A673 (cell line): ENCODE results near the gene PNRC1. TPM values are rescaled to one million over a fixed set of nuclear protein-coding genes. Genes with fewer than 3 reads are reported as not detected.

ENCODE experiments used
- BruUV-seq: library from RNA; stranded (reverse); fragments of 400-500 nt; replicated peaks from 2 replicates; lab custom pipeline; 2021; lab: Mats Ljungman, UMichigan
- CTCF ChIA-PET: fragments of 300-600 bp; sonication (Branson Sonifier 250); formaldehyde crosslinking; loops from one replicate; lab custom pipeline; 2022; ENCODE audit warnings: antibody characterized with exemption; lab: Charles Lee
- POLR2A ChIA-PET: fragments of 300-600 bp; sonication (Branson Sonifier 250); formaldehyde crosslinking; loops from one replicate; lab custom pipeline; 2022; ENCODE audit warnings: antibody characterized with exemption; ENCODE audit not compliant: low non-redundant PET; lab: Charles Lee
- DNase-seq: peaks from one replicate; pipeline ENCODE4 v3.0.0-alpha.2; 2015; ENCODE audit warnings: low spot score
- H3K27ac ChIP-seq: fragments of 200-600 bp; sonication (generic); 2 replicates; pipeline ENCODE4 v1.5.1; 2016; ENCODE audit warnings: mixed run types, low read depth, mild to moderate bottlenecking, mixed read lengths, antibody characterized with exemption, low read length; ENCODE audit not compliant: poor library complexity, severe bottlenecking
- H3K27me3 ChIP-seq: fragments of 200-600 bp; sonication (generic); replicated peaks from 2 replicates; pipeline ENCODE4 v1.6.1; 2017; ENCODE audit warnings: mixed run types, low read depth, mild to moderate bottlenecking, mixed read lengths, antibody characterized with exemption, low read length; ENCODE audit not compliant: insufficient read depth, poor library complexity
- H3K36me3 ChIP-seq: fragments of 200-600 bp; sonication (generic); 2 replicates; pipeline ENCODE4 v1.6.1; 2016; ENCODE audit warnings: mixed run types, mild to moderate bottlenecking, mixed read lengths, antibody characterized with exemption, low read length; ENCODE audit not compliant: insufficient read depth, poor library complexity, severe bottlenecking
- H3K4me1 ChIP-seq: fragments of 200-600 bp; sonication (generic); 2 replicates; pipeline ENCODE4 v1.6.1; 2017; ENCODE audit warnings: mixed run types, mild to moderate bottlenecking, mixed read lengths, antibody characterized with exemption, low read length; ENCODE audit not compliant: insufficient read depth, poor library complexity, severe bottlenecking
- H3K4me3 ChIP-seq: fragments of 200-600 bp; sonication (generic); 2 replicates; pipeline ENCODE4 v1.5.1; 2016; ENCODE audit warnings: low read depth, mixed run types, mild to moderate bottlenecking, mixed read lengths, low read length; ENCODE audit not compliant: poor library complexity, severe bottlenecking
- H3K9me3 ChIP-seq: fragments of 200-600 bp; sonication (generic); 2 replicates; pipeline ENCODE4 v1.6.1; 2016; ENCODE audit warnings: mixed run types, low read depth, mild to moderate bottlenecking, mixed read lengths, antibody characterized with exemption, low read length; ENCODE audit not compliant: poor library complexity, severe bottlenecking
- CTCF ChIP-seq: fragments of 300-800, 200-600 bp; sonication (generic); conservative IDR thresholded peaks from 2 replicates; pipeline ENCODE4 v1.5.1; 2017; ENCODE audit warnings: low read depth, mild to moderate bottlenecking, antibody characterized with exemption, low read length, moderate library complexity, mixed read lengths
- EZH2 ChIP-seq: fragments of 200-600 bp; sonication (generic); IDR thresholded peaks from 2 replicates; pipeline ENCODE4 v1.6.1; 2017; ENCODE audit warnings: borderline replicate concordance, low read depth, mild to moderate bottlenecking, mixed read lengths, antibody characterized with exemption, low read length; ENCODE audit not compliant: poor library complexity, severe bottlenecking
- intact Hi-C: fragments of 100-400 bp; cut with micrococcal nuclease; formaldehyde crosslinking; loops from one replicate; pipeline ENCODE4 v1.10.0; 2022; ENCODE audit not compliant: unreplicated experiment
- total RNA-seq: library from RNA; stranded (reverse); gene quantifications from 2 replicates; pipeline ENCODE4 v1.2.3, GENCODE V29; 2021

The PNRC1 gene
- total RNA-seq, 1 experiment from 2014 or later = 26.4 TPM

GRCh38 chr6:89071036-89071435 lies 9.5 kb upstream of the PNRC1 start:
- H3K9me3 ChIP-seq = no peaks in the 10 kb centered on the region
- no peak overlapping the region for H3K27ac ChIP-seq
- TF ChIP-seq EZH2 (no peak), CTCF (no peak)
- BruUV-seq = no TSS peak
- no peaks in the 10 kb centered on the region for H3K36me3 ChIP-seq
- CTCF ChIA-PET = no interaction called here
- no peaks in the 10 kb centered on the region for H3K27me3 ChIP-seq
- no peak overlapping the region for H3K4me3 ChIP-seq
- POLR2A ChIA-PET = no interaction called here
- no peak for DNase-seq
- intact Hi-C loops = no loop called here
- H3K4me1 ChIP-seq = no peaks in the 10 kb centered on the region

- ChIA-PET CTCF (no interaction called here), POLR2A (no interaction called here)
- Histone ChIP-seq H3K27me3 (no peaks in the 10 kb centered on the region), H3K9me3 (no peaks in the 10 kb centered on the region), H3K4me1 (no peaks in the 10 kb centered on the region), H3K27ac (no peak overlapping the region), H3K4me3 (no peak overlapping the region), H3K36me3 (no peaks in the 10 kb centered on the region)
- intact Hi-C loops = no loop called here
- no peak for DNase-seq
- no TSS peak for BruUV-seq
- TF ChIP-seq CTCF (no peak), EZH2 (no peak)
Observed at GRCh38 chr6:89073014-89073620, 7.4 kb upstream of the PNRC1 start.

- DNase-seq = no peak
- no peak for TF ChIP-seq CTCF
- no peak for TF ChIP-seq EZH2
- Histone ChIP-seq H3K9me3 (no peaks in the 10 kb centered on the region), H3K27me3 (no peaks in the 10 kb centered on the region), H3K36me3 (no peaks in the 10 kb centered on the region), H3K27ac (no peak overlapping the region), H3K4me1 (no peaks in the 10 kb centered on the region), H3K4me3 (no peak overlapping the region)
- no TSS peak for BruUV-seq
- CTCF ChIA-PET = no interaction called here
- intact Hi-C loops = no loop called here
- POLR2A ChIA-PET = interaction anchor here (0.7 kb wide), 1 partner anchor 40 kb away, joined by 6 read pairs; no protein-coding TSS in a partner anchor
Observed at GRCh38 chr6:89073840-89074239, 6.7 kb upstream of the PNRC1 start.
